Esophagus muscularis mucosa (tissue), 3 donors: ENCODE data around the gene NKAIN4.

Experiments used
- CTCF ChIP-seq, 3 experiments: fragments of 200-600 bp in 2 of 3; fragments of 450-650 bp in 1 of 3; sonication (generic) in 2 of 3; IDR thresholded peaks; one replicate each; pipeline ENCODE4 v1.5.1; 2017 to 2019; ENCODE audit warnings: antibody characterized with exemption in 3 of 3, mild to moderate bottlenecking in 2 of 3, moderate library complexity in 1 of 3
- POLR2A ChIP-seq: fragments of 450-650 bp; IDR thresholded peaks from one replicate; pipeline ENCODE4 v1.6.1; 2017; ENCODE audit warnings: antibody characterized with exemption, moderate library complexity, mild to moderate bottlenecking, low read depth

- TF ChIP-seq POLR2A (no peak), CTCF (IDR thresholded peaks at IDR 0.05) (no peak)
These were observed 628 bp downstream of the NKAIN4 start for GRCh38 chr20:63253438-63254231.
